ENCODE measurements around the gene USH1G. TPM values are rescaled to one million over a fixed set of nuclear protein-coding genes. Genes with fewer than 3 reads are reported as not detected.

USH1G gene
- total and polyA plus RNA-seq, 2 of the 13 experiments (the other 11 are each of a cell fraction or from before 2014, with no cell fraction given), result 0.04 TPM; not detected in 1

DNA sequence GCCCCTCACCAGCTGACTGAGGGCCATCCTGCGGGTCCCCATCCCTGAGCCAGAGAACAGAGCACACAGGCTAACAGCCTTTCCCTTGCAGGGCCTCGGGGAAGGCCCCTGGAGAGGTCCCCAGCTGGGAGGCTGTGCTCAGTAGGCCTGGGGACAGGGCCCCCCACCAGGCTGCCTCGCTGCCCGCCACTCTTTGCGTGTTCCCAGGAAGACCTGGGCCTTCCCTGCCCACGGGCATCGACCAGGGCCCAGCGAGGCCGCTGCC, 48.7 kb upstream of the USH1G start (continued):
- TF ChIP-seq, protein P1, sequence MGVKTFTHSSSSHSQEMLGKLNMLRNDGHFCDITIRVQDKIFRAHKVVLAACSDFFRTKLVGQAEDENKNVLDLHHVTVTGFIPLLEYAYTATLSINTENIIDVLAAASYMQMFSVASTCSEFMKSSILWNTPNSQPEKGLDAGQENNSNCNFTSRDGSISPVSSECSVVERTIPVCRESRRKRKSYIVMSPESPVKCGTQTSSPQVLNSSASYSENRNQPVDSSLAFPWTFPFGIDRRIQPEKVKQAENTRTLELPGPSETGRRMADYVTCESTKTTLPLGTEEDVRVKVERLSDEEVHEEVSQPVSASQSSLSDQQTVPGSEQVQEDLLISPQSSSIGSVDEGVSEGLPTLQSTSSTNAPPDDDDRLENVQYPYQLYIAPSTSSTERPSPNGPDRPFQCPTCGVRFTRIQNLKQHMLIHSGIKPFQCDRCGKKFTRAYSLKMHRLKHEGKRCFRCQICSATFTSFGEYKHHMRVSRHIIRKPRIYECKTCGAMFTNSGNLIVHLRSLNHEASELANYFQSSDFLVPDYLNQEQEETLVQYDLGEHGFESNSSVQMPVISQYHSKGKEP (CRISPR knock-in tag; IDR thresholded peaks at IDR 0.05), result 0 out of 2 replicates have a peak, but pooled peaks have one; percentile 15
- peak; percentile 25; the same call in 1 of the 2 replicates for TF ChIP-seq NFKB2 (CRISPR knock-in tag; IDR thresholded peaks at IDR 0.05; ENCODE audit: borderline replicate concordance)
- TF ChIP-seq, protein P2, sequence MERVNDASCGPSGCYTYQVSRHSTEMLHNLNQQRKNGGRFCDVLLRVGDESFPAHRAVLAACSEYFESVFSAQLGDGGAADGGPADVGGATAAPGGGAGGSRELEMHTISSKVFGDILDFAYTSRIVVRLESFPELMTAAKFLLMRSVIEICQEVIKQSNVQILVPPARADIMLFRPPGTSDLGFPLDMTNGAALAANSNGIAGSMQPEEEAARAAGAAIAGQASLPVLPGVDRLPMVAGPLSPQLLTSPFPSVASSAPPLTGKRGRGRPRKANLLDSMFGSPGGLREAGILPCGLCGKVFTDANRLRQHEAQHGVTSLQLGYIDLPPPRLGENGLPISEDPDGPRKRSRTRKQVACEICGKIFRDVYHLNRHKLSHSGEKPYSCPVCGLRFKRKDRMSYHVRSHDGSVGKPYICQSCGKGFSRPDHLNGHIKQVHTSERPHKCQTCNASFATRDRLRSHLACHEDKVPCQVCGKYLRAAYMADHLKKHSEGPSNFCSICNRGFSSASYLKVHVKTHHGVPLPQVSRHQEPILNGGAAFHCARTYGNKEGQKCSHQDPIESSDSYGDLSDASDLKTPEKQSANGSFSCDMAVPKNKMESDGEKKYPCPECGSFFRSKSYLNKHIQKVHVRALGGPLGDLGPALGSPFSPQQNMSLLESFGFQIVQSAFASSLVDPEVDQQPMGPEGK (CRISPR knock-in tag; IDR thresholded peaks at IDR 0.05), result no peak
- TF ChIP-seq, protein P3, sequence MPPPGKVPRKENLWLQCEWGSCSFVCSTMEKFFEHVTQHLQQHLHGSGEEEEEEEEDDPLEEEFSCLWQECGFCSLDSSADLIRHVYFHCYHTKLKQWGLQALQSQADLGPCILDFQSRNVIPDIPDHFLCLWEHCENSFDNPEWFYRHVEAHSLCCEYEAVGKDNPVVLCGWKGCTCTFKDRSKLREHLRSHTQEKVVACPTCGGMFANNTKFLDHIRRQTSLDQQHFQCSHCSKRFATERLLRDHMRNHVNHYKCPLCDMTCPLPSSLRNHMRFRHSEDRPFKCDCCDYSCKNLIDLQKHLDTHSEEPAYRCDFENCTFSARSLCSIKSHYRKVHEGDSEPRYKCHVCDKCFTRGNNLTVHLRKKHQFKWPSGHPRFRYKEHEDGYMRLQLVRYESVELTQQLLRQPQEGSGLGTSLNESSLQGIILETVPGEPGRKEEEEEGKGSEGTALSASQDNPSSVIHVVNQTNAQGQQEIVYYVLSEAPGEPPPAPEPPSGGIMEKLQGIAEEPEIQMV (CRISPR knock-in tag; IDR thresholded peaks at IDR 0.05; ENCODE audit: low read depth), result no peak
- 0 out of 2 replicates have a peak, but pooled peaks have one; percentile 51 for TF ChIP-seq ZNF749 (CRISPR knock-in tag; IDR thresholded peaks at IDR 0.05; ENCODE audit: borderline replicate concordance)
- no peak for TF ChIP-seq SRSF9 (IDR thresholded peaks at IDR 0.05; ENCODE audit: borderline replicate concordance, insufficient read depth, low read depth, low read length, poor library complexity, severe bottlenecking)
- no peak for TF ChIP-seq ZNF343 (CRISPR knock-in tag; IDR thresholded peaks at IDR 0.05)
- 0 out of 2 replicates have a peak, but pooled peaks have one; percentile 66 for TF ChIP-seq SALL1 (CRISPR knock-in tag; IDR thresholded peaks at IDR 0.05)
- no peak for TF ChIP-seq FOXA1 (IDR thresholded peaks at IDR 0.05)
- TF ChIP-seq FOXA1 (CRISPR knock-in tag; IDR thresholded peaks at IDR 0.05), result no peak
- no peak for TF ChIP-seq SOX13 (IDR thresholded peaks at IDR 0.05)
- TF ChIP-seq SOX13 (CRISPR knock-in tag; conservative IDR thresholded peaks at IDR 0.05 in 1 of 2, IDR thresholded peaks at IDR 0.05 in 1 of 2), result no peak
- TF ChIP-seq ZNF432 (CRISPR knock-in tag; IDR thresholded peaks at IDR 0.05; ENCODE audit: borderline replicate concordance), result no peak
- no peak for TF ChIP-seq ZNF253 (CRISPR knock-in tag; IDR thresholded peaks at IDR 0.05; ENCODE audit: borderline replicate concordance)
- TF ChIP-seq, protein P4, sequence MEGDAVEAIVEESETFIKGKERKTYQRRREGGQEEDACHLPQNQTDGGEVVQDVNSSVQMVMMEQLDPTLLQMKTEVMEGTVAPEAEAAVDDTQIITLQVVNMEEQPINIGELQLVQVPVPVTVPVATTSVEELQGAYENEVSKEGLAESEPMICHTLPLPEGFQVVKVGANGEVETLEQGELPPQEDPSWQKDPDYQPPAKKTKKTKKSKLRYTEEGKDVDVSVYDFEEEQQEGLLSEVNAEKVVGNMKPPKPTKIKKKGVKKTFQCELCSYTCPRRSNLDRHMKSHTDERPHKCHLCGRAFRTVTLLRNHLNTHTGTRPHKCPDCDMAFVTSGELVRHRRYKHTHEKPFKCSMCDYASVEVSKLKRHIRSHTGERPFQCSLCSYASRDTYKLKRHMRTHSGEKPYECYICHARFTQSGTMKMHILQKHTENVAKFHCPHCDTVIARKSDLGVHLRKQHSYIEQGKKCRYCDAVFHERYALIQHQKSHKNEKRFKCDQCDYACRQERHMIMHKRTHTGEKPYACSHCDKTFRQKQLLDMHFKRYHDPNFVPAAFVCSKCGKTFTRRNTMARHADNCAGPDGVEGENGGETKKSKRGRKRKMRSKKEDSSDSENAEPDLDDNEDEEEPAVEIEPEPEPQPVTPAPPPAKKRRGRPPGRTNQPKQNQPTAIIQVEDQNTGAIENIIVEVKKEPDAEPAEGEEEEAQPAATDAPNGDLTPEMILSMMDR (CRISPR knock-in tag; IDR thresholded peaks at IDR 0.05), result no peak
- no peak for TF ChIP-seq RORA (CRISPR knock-in tag; IDR thresholded peaks at IDR 0.05)
- TF ChIP-seq SCMH1 (CRISPR knock-in tag; IDR thresholded peaks at IDR 0.05; ENCODE audit: borderline replicate concordance), result no peak
- TF ChIP-seq ZMYM3 (CRISPR knock-in tag; IDR thresholded peaks at IDR 0.05), result no peak; the same call in 1 of the 2 replicates
- no peak for TF ChIP-seq MXD4 (CRISPR knock-in tag; IDR thresholded peaks at IDR 0.05)
- no peak for TF ChIP-seq SOX5 (CRISPR knock-in tag; IDR thresholded peaks at IDR 0.05; ENCODE audit: borderline replicate concordance)
- no peak for TF ChIP-seq ZNF331 (CRISPR knock-in tag; IDR thresholded peaks at IDR 0.05)
- peak; percentile 68 for TF ChIP-seq SRSF1 (optimal IDR thresholded peaks at IDR 0.05; ENCODE audit: low read depth, low read length)
- no peak for TF ChIP-seq EP300 (IDR thresholded peaks at IDR 0.05; ENCODE audit: low read depth in 2 of 2, low read length in 2 of 2)
- TF ChIP-seq EP300 (CRISPR knock-in tag; IDR thresholded peaks at IDR 0.05; ENCODE audit: borderline replicate concordance), result no peak
- TF ChIP-seq PCBP1 (IDR thresholded peaks at IDR 0.05; ENCODE audit: borderline replicate concordance, low read depth, low read length), result no peak

Data from HepG2 (cell line).